ENCODE results near the gene PRDX3. TPM values are rescaled to one million over a fixed set of nuclear protein-coding genes. Genes with fewer than 3 reads are reported as not detected.

The PRDX3 gene
- total RNA-seq = 285 TPM
- long read RNA-seq, transcript PRDX3-201 (7 exons, 1,591 nt) = major isoform, 319 of 323 reads
- long read RNA-seq, partial matches to known transcripts = 0 of 323 reads
- long read RNA-seq, other reads (novel, unspliced or antisense) = 4 of 323 reads

GRCh38 chr10:119178372-119179119 lies at the start of gene PRDX3:
PRDX3 (minus strand) TSS chr10:119178812; CDS start chr10:119178790, 22 bp downstream.
- peak; percentile 98 for DNase-seq (ENCODE audit: missing footprints)
- peak; percentile 99 for ATAC-seq
- intact Hi-C loops (cut with DNase I) = loop anchor here (10.0 kb wide), 1 partner anchor 406 kb away; no protein-coding TSS in a partner anchor

- intact Hi-C loops (cut with DNase I) = no loop called here
- ATAC-seq = no peak
These were observed 49.2 kb upstream of the PRDX3 start for GRCh38 chr10:119227825-119228224.

GRCh38 chr10:119225083-119225658 lies 46.6 kb upstream of the PRDX3 start:
- intact Hi-C loops (cut with DNase I) = no loop called here
- ATAC-seq (no peak), DNase-seq (ENCODE audit: missing footprints) (no peak)

More at GRCh38 chr10:119227825-119228224, 49.2 kb upstream of the PRDX3 start:
- DNase-seq (ENCODE audit: missing footprints) = no peak

- DNase-seq (ENCODE audit: missing footprints) (no peak), ATAC-seq (peak; percentile 3)
- intact Hi-C loops (cut with DNase I) = no loop called here
These were observed 44.4 kb upstream of the PRDX3 start for GRCh38 chr10:119222966-119223386.

GRCh38 chr10:119222537-119222936 lies 43.9 kb upstream of the PRDX3 start:
- intact Hi-C loops (cut with DNase I) = no loop called here
- ATAC-seq (peak; percentile 35), DNase-seq (ENCODE audit: missing footprints) (no peak)

- intact Hi-C loops (cut with DNase I) = no loop called here
- no peak for ATAC-seq
- DNase-seq (ENCODE audit: missing footprints) = no peak
These were observed 43.1 kb upstream of the PRDX3 start for GRCh38 chr10:119221666-119222065.

- intact Hi-C loops (cut with DNase I) = no loop called here
- ATAC-seq = peak; percentile 36
- no peak for DNase-seq (ENCODE audit: missing footprints)
These were observed 42.6 kb upstream of the PRDX3 start for GRCh38 chr10:119221201-119221600.

GRCh38 chr10:119219871-119220270 lies 41.3 kb upstream of the PRDX3 start:
- DNase-seq (ENCODE audit: missing footprints) (no peak), ATAC-seq (no peak)
- intact Hi-C loops (cut with DNase I) = no loop called here

GRCh38 chr10:119217991-119218490 lies 39.4 kb upstream of the PRDX3 start:
- DNase-seq (ENCODE audit: missing footprints) (no peak), ATAC-seq (peak; percentile 76)
- intact Hi-C loops (cut with DNase I) = no loop called here

GRCh38 chr10:119217401-119217800 lies 38.8 kb upstream of the PRDX3 start:
- intact Hi-C loops (cut with DNase I) = no loop called here
- DNase-seq (ENCODE audit: missing footprints) (no peak), ATAC-seq (peak; percentile 2)

GRCh38 chr10:119216127-119216526 lies 37.5 kb upstream of the PRDX3 start:
- no peak for ATAC-seq
- intact Hi-C loops (cut with DNase I) = no loop called here
- no peak for DNase-seq (ENCODE audit: missing footprints)

- intact Hi-C loops (cut with DNase I) = no loop called here
- ATAC-seq (no peak), DNase-seq (ENCODE audit: missing footprints) (no peak)
These were observed 36.8 kb upstream of the PRDX3 start for GRCh38 chr10:119215371-119215770.

GRCh38 chr10:119211625-119212441 lies 33.2 kb upstream of the PRDX3 start:
- no peak for ATAC-seq
- DNase-seq (ENCODE audit: missing footprints) = no peak
- intact Hi-C loops (cut with DNase I) = no loop called here

GRCh38 chr10:119211176-119211575 lies 32.6 kb upstream of the PRDX3 start:
- DNase-seq (ENCODE audit: missing footprints) (no peak), ATAC-seq (no peak)
- intact Hi-C loops (cut with DNase I) = no loop called here

GRCh38 chr10:119210633-119211032 lies 32.0 kb upstream of the PRDX3 start:
- ATAC-seq = no peak
- intact Hi-C loops (cut with DNase I) = no loop called here

GRCh38 chr10:119209736-119210355 lies 31.2 kb upstream of the PRDX3 start:
- intact Hi-C loops (cut with DNase I) = loop anchor here (2.0 to 5.0 kb wide), 3 partner anchors 41 to 442 kb away; partner anchors contain the start of gene BAG3
- no peak for DNase-seq (ENCODE audit: missing footprints)
- ATAC-seq = no peak

More at GRCh38 chr10:119210633-119211032, 32.0 kb upstream of the PRDX3 start:
- DNase-seq (ENCODE audit: missing footprints) = no peak

GRCh38 chr10:119209035-119209735 lies 30.6 kb upstream of the PRDX3 start:
- intact Hi-C loops (cut with DNase I) = loop anchor here (2.0 to 5.0 kb wide), 3 partner anchors 42 to 443 kb away; partner anchors contain the start of gene BAG3
- DNase-seq (ENCODE audit: missing footprints) (peak; percentile 85), ATAC-seq (no peak)

- ATAC-seq (no peak), DNase-seq (ENCODE audit: missing footprints) (no peak)
- intact Hi-C loops (cut with DNase I) = loop anchor here (2.0 to 5.0 kb wide), 3 partner anchors 42 to 444 kb away; partner anchors contain the start of gene BAG3
These were observed 29.9 kb upstream of the PRDX3 start for GRCh38 chr10:119208553-119208940.
